HCT116 (cell line): ENCODE results near the gene ARPC5. TPM values are rescaled to one million over a fixed set of nuclear protein-coding genes. Genes with fewer than 3 reads are reported as not detected.

Experiments used
- CEBPB ChIP-seq: IDR thresholded peaks from 2 replicates; pipeline ENCODE4 v1.6.1; 2012; ENCODE audit warnings: low read depth
- ELF1 ChIP-seq: IDR thresholded peaks from 2 replicates; pipeline ENCODE4 v1.6.1; 2012; ENCODE audit warnings: low read depth, borderline replicate concordance
- EZH2 ChIP-seq: fragments of 200-600 bp; sonication (generic); IDR thresholded peaks from 2 replicates; pipeline ENCODE4 v1.6.1; 2017; ENCODE audit warnings: antibody characterized with exemption, mixed run types
- EZH2phosphoT487 ChIP-seq: fragments of 200-600 bp; IDR thresholded peaks from 2 replicates; pipeline ENCODE4 v1.6.1; 2018; ENCODE audit warnings: antibody characterized with exemption, borderline replicate concordance
- FOSL1 ChIP-seq: IDR thresholded peaks from 2 replicates; pipeline ENCODE4 v1.6.1; 2012; ENCODE audit warnings: low read depth
- JUND ChIP-seq: IDR thresholded peaks from 2 replicates; pipeline ENCODE4 v1.6.1; 2012
- POLR2AphosphoS5 ChIP-seq: IDR thresholded peaks from 2 replicates; pipeline ENCODE4 v1.6.1; 2011; ENCODE audit warnings: mild to moderate bottlenecking, low read depth, low read length, moderate library complexity
- SRF ChIP-seq: IDR thresholded peaks from 2 replicates; pipeline ENCODE4 v1.6.1; 2012; ENCODE audit warnings: low read depth
- total RNA-seq: library from RNA; stranded (reverse); gene quantifications from one replicate; pipeline ENCODE4 v1.2.1, GENCODE V29; 2021; ENCODE audit not compliant: unreplicated experiment
- TF ChIP-seq, protein P1 (sequence below): IDR thresholded peaks from 2 replicates; pipeline ENCODE4 v1.6.1; 2012; ENCODE audit warnings: low read depth
- TF ChIP-seq, protein P2 (sequence below): IDR thresholded peaks from 2 replicates; pipeline ENCODE4 v1.6.1; 2012
- TF ChIP-seq, protein P3 (sequence below): IDR thresholded peaks from 2 replicates; pipeline ENCODE4 v1.6.1; 2011; ENCODE audit warnings: mild to moderate bottlenecking, low read length, moderate library complexity; ENCODE audit not compliant: insufficient replicate concordance; ENCODE audit errors: extremely low read depth
- TF ChIP-seq, protein P4 (sequence below): IDR thresholded peaks from 2 replicates; pipeline ENCODE4 v1.6.1; 2012

Gene ARPC5
- total RNA-seq, 1 experiment from 2014 or later = 71.5 TPM

DNA sequence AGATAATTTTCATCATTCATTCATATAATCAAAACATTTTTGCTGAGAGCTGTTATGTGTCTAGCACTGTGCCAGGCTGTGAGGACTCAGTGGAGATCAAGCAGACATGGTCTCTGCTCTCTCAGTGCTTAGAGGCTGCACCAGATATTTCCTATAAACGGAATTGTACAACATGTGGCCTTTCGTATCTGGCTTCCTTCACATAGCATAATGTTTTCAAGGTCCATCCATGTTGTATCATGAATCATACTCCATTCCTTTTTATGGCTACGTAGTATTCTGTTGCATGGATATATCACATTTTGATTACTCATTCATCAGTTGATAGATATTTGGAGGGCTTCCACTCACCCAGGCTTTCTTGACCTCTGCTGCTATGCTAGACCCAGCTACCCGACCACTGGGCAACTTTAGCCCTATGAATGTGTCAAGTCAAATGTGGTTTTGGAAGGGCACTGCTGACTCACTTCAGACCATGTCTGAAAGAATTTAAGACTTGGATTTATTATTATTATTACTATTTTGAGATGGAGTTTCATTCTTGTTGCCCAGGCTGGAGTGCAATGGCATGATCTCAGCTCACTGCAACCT is 63.8 kb downstream of the ARPC5 start (continued):
- TF ChIP-seq, protein P1, sequence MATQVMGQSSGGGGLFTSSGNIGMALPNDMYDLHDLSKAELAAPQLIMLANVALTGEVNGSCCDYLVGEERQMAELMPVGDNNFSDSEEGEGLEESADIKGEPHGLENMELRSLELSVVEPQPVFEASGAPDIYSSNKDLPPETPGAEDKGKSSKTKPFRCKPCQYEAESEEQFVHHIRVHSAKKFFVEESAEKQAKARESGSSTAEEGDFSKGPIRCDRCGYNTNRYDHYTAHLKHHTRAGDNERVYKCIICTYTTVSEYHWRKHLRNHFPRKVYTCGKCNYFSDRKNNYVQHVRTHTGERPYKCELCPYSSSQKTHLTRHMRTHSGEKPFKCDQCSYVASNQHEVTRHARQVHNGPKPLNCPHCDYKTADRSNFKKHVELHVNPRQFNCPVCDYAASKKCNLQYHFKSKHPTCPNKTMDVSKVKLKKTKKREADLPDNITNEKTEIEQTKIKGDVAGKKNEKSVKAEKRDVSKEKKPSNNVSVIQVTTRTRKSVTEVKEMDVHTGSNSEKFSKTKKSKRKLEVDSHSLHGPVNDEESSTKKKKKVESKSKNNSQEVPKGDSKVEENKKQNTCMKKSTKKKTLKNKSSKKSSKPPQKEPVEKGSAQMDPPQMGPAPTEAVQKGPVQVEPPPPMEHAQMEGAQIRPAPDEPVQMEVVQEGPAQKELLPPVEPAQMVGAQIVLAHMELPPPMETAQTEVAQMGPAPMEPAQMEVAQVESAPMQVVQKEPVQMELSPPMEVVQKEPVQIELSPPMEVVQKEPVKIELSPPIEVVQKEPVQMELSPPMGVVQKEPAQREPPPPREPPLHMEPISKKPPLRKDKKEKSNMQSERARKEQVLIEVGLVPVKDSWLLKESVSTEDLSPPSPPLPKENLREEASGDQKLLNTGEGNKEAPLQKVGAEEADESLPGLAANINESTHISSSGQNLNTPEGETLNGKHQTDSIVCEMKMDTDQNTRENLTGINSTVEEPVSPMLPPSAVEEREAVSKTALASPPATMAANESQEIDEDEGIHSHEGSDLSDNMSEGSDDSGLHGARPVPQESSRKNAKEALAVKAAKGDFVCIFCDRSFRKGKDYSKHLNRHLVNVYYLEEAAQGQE = no peak
- TF ChIP-seq SRF (no peak), EZH2phosphoT487 (no peak), JUND (no peak), FOSL1 (no peak), POLR2AphosphoS5 (no peak), EZH2 (no peak), CEBPB (no peak), ELF1 (no peak)
- TF ChIP-seq, protein P2, sequence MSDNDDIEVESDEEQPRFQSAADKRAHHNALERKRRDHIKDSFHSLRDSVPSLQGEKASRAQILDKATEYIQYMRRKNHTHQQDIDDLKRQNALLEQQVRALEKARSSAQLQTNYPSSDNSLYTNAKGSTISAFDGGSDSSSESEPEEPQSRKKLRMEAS = no peak
- TF ChIP-seq, protein P3, sequence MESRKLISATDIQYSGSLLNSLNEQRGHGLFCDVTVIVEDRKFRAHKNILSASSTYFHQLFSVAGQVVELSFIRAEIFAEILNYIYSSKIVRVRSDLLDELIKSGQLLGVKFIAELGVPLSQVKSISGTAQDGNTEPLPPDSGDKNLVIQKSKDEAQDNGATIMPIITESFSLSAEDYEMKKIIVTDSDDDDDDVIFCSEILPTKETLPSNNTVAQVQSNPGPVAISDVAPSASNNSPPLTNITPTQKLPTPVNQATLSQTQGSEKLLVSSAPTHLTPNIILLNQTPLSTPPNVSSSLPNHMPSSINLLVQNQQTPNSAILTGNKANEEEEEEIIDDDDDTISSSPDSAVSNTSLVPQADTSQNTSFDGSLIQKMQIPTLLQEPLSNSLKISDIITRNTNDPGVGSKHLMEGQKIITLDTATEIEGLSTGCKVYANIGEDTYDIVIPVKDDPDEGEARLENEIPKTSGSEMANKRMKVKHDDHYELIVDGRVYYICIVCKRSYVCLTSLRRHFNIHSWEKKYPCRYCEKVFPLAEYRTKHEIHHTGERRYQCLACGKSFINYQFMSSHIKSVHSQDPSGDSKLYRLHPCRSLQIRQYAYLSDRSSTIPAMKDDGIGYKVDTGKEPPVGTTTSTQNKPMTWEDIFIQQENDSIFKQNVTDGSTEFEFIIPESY = no peak
- TF ChIP-seq, protein P4, sequence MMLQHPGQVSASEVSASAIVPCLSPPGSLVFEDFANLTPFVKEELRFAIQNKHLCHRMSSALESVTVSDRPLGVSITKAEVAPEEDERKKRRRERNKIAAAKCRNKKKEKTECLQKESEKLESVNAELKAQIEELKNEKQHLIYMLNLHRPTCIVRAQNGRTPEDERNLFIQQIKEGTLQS = no peak

Other genes with a start within 250 kb of the ARPC5 start
- gene NMNAT2, start 217.4 kb downstream of the ARPC5 start, total RNA-seq = not detected
- gene SMG7, start 163.3 kb downstream of the ARPC5 start, total RNA-seq = 54.1 TPM
- 0.25 TPM for gene NCF2, start 45.3 kb downstream of the ARPC5 start, total RNA-seq
- not detected for gene APOBEC4, start 17.5 kb upstream of the ARPC5 start, total RNA-seq
- 1.3 TPM for gene RGL1, start 169.3 kb upstream of the ARPC5 start, total RNA-seq